GM12892 (cell line): ENCODE measurements around the gene UFL1.

Source experiments
- POLR2A ChIP-seq: IDR thresholded peaks from 2 replicates; pipeline ENCODE4 v1.6.1; 2011; ENCODE audit warnings: low read depth, low read length, control low read depth
- POLR2AphosphoS5 ChIP-seq: IDR thresholded peaks from 2 replicates; pipeline ENCODE4 v1.6.1; 2011; ENCODE audit warnings: low read depth, low read length, control low read depth

DNA sequence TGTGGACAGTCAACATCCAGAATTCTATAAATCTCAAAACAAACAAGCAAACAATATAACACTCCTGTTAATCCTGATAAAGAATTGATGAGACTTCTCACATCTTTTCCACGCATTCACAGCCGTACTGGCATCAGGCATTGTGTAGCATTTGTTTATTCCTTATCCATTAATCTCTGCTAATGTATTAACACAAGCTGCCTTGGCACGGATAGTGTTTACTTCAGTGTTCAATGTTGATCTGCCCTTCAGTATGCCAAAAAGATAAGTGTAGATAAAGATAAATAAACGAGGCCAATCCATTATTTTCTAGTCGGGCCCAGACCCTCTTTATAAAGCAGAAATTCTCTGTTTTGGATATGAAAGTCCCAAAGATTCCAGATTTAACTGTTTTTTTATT lies 16.1 kb downstream of the UFL1 start:
- TF ChIP-seq POLR2A, result no peak
- no peak for TF ChIP-seq POLR2AphosphoS5
